ENCODE results near the gene AHSA1. TPM values are rescaled to one million over a fixed set of nuclear protein-coding genes. Genes with fewer than 3 reads are reported as not detected.

Gene AHSA1
- total and polyA plus RNA-seq, 2 of the 8 experiments (the other 6 are each of a cell fraction or from before 2014, with no cell fraction given) = 155 to 221 TPM

DNA sequence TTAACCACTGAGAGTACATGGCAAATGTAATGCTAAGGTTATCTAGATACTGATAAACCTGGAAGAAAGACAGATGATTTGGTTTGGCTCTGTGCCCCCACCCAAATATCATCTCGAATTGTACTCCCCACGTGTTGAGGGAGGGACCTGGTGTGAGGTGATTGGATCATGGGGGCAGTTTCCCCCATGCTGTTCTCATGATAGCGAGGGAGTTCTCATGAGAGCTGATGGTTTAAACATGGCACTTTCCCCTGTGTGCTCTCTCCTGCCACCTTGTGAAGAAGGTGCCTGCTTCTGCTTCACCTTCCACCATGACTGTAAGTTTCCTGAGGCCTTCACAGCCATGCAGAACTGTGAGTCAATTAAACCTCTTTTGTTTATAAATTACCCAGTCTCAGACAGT is 48.8 kb upstream of the AHSA1 start (continued):
- TF ChIP-seq, protein P1, sequence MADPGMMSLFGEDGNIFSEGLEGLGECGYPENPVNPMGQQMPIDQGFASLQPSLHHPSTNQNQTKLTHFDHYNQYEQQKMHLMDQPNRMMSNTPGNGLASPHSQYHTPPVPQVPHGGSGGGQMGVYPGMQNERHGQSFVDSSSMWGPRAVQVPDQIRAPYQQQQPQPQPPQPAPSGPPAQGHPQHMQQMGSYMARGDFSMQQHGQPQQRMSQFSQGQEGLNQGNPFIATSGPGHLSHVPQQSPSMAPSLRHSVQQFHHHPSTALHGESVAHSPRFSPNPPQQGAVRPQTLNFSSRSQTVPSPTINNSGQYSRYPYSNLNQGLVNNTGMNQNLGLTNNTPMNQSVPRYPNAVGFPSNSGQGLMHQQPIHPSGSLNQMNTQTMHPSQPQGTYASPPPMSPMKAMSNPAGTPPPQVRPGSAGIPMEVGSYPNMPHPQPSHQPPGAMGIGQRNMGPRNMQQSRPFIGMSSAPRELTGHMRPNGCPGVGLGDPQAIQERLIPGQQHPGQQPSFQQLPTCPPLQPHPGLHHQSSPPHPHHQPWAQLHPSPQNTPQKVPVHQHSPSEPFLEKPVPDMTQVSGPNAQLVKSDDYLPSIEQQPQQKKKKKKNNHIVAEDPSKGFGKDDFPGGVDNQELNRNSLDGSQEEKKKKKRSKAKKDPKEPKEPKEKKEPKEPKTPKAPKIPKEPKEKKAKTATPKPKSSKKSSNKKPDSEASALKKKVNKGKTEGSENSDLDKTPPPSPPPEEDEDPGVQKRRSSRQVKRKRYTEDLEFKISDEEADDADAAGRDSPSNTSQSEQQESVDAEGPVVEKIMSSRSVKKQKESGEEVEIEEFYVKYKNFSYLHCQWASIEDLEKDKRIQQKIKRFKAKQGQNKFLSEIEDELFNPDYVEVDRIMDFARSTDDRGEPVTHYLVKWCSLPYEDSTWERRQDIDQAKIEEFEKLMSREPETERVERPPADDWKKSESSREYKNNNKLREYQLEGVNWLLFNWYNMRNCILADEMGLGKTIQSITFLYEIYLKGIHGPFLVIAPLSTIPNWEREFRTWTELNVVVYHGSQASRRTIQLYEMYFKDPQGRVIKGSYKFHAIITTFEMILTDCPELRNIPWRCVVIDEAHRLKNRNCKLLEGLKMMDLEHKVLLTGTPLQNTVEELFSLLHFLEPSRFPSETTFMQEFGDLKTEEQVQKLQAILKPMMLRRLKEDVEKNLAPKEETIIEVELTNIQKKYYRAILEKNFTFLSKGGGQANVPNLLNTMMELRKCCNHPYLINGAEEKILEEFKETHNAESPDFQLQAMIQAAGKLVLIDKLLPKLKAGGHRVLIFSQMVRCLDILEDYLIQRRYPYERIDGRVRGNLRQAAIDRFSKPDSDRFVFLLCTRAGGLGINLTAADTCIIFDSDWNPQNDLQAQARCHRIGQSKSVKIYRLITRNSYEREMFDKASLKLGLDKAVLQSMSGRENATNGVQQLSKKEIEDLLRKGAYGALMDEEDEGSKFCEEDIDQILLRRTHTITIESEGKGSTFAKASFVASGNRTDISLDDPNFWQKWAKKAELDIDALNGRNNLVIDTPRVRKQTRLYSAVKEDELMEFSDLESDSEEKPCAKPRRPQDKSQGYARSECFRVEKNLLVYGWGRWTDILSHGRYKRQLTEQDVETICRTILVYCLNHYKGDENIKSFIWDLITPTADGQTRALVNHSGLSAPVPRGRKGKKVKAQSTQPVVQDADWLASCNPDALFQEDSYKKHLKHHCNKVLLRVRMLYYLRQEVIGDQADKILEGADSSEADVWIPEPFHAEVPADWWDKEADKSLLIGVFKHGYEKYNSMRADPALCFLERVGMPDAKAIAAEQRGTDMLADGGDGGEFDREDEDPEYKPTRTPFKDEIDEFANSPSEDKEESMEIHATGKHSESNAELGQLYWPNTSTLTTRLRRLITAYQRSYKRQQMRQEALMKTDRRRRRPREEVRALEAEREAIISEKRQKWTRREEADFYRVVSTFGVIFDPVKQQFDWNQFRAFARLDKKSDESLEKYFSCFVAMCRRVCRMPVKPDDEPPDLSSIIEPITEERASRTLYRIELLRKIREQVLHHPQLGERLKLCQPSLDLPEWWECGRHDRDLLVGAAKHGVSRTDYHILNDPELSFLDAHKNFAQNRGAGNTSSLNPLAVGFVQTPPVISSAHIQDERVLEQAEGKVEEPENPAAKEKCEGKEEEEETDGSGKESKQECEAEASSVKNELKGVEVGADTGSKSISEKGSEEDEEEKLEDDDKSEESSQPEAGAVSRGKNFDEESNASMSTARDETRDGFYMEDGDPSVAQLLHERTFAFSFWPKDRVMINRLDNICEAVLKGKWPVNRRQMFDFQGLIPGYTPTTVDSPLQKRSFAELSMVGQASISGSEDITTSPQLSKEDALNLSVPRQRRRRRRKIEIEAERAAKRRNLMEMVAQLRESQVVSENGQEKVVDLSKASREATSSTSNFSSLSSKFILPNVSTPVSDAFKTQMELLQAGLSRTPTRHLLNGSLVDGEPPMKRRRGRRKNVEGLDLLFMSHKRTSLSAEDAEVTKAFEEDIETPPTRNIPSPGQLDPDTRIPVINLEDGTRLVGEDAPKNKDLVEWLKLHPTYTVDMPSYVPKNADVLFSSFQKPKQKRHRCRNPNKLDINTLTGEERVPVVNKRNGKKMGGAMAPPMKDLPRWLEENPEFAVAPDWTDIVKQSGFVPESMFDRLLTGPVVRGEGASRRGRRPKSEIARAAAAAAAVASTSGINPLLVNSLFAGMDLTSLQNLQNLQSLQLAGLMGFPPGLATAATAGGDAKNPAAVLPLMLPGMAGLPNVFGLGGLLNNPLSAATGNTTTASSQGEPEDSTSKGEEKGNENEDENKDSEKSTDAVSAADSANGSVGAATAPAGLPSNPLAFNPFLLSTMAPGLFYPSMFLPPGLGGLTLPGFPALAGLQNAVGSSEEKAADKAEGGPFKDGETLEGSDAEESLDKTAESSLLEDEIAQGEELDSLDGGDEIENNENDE (IDR thresholded peaks at IDR 0.05; ENCODE audit: insufficient replicate concordance, low read length) = no peak

Measured in H1 (cell line).